ENCODE data around the gene PNLIPRP2.
A peak's percentile ranks its signal among the peaks of the same experiment; 100 is the strongest.

PNLIPRP2 gene

DNA sequence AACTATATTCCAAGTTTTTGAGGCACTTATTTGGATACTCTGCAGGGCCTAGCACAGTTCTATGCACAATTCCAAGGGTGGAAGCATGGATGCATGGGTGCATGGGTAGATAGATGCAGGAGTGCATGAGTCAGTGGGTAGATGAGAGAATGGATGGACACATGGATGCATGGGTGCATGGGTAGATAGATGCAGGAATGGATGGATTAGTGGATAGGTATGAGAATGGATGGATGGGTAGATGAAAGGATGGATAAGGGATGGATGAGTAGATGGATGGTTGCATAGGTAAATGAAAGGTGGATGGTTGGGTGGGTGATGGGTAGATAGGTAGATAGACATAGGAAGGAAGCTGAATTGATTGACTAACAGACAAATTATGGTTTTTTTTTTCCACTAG lies 15.6 kb downstream of the PNLIPRP2 start:
- H3K27me3 ChIP-seq (replicated peaks; ENCODE audit: insufficient read depth, low read length) = no peaks in the 10 kb centered on the region
- no peaks in the 10 kb centered on the region for H3K36me3 ChIP-seq (replicated peaks; ENCODE audit: insufficient read depth, low read length)
- no peaks in the 10 kb centered on the region for H3K9me3 ChIP-seq (replicated peaks; ENCODE audit: insufficient read depth, low read length)
- H3F3A ChIP-seq (ENCODE audit: insufficient read depth, low read length) = no peaks in the 10 kb centered on the region
- no peak overlapping the region for H3K4me3 ChIP-seq (ENCODE audit: low read length)
- no peak overlapping the region for H3K4me2 ChIP-seq (ENCODE audit: low read depth, low read length)
- no peaks in the 10 kb centered on the region for H3K9me2 ChIP-seq (replicated peaks; ENCODE audit: insufficient read depth, low read length)
- H3K79me2 ChIP-seq (ENCODE audit: low read length) = no peaks in the 10 kb centered on the region
- H3K27ac ChIP-seq (ENCODE audit: low read length) = no peak overlapping the region
- H3K4me1 ChIP-seq (ENCODE audit: low read length) = no peaks in the 10 kb centered on the region
- H4K20me1 ChIP-seq (ENCODE audit: insufficient read depth, low read length) = no peaks in the 10 kb centered on the region
- DNase-seq = no peak
- TF ChIP-seq, protein P1, sequence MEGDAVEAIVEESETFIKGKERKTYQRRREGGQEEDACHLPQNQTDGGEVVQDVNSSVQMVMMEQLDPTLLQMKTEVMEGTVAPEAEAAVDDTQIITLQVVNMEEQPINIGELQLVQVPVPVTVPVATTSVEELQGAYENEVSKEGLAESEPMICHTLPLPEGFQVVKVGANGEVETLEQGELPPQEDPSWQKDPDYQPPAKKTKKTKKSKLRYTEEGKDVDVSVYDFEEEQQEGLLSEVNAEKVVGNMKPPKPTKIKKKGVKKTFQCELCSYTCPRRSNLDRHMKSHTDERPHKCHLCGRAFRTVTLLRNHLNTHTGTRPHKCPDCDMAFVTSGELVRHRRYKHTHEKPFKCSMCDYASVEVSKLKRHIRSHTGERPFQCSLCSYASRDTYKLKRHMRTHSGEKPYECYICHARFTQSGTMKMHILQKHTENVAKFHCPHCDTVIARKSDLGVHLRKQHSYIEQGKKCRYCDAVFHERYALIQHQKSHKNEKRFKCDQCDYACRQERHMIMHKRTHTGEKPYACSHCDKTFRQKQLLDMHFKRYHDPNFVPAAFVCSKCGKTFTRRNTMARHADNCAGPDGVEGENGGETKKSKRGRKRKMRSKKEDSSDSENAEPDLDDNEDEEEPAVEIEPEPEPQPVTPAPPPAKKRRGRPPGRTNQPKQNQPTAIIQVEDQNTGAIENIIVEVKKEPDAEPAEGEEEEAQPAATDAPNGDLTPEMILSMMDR (IDR thresholded peaks at IDR 0.05; ENCODE audit: low read length) = no peak
- TF ChIP-seq EZH2phosphoT487 (IDR thresholded peaks at IDR 0.05; ENCODE audit: low read length) = no peak
- no peak for TF ChIP-seq EZH2 (optimal IDR thresholded peaks at IDR 0.05; ENCODE audit: low read depth, low read length)
- no peak overlapping the region for H2AFZ ChIP-seq (ENCODE audit: low read length)
- no peak overlapping the region for H3K9ac ChIP-seq (ENCODE audit: low read length)

DNA sequence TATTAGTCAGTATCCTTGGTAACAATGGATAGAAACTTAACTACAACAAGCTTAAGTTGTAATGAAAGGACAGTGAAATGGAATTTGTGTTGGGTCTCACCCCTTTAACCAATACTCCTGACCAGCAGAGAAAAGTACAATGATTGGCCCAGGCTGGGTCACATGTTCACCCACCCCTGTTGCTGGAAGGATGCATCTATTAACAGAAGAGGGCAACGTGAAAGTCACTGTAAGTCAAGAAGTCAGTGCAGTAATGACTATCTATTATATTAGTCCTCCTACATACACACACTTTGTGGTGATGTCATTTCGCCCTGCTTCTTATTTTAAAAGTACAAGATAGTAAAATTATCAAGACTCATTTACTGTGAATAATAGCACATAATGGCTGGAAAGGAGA lies 16.2 kb downstream of the PNLIPRP2 start:
- Histone ChIP-seq H3K27ac (ENCODE audit: low read length) (no peak overlapping the region), H3K9ac (ENCODE audit: low read length) (no peak overlapping the region), H3K9me3 (replicated peaks; ENCODE audit: insufficient read depth, low read length) (no peaks in the 10 kb centered on the region), H3K4me2 (ENCODE audit: low read depth, low read length) (no peak overlapping the region), H3K36me3 (replicated peaks; ENCODE audit: insufficient read depth, low read length) (no peaks in the 10 kb centered on the region), H3K27me3 (replicated peaks; ENCODE audit: insufficient read depth, low read length) (no peaks in the 10 kb centered on the region), H2AFZ (ENCODE audit: low read length) (no peak overlapping the region), H3K9me2 (replicated peaks; ENCODE audit: insufficient read depth, low read length) (no peaks in the 10 kb centered on the region), H3K4me1 (ENCODE audit: low read length) (no peaks in the 10 kb centered on the region), H3F3A (ENCODE audit: insufficient read depth, low read length) (no peaks in the 10 kb centered on the region), H4K20me1 (ENCODE audit: insufficient read depth, low read length) (no peaks in the 10 kb centered on the region), H3K79me2 (ENCODE audit: low read length) (no peaks in the 10 kb centered on the region), H3K4me3 (ENCODE audit: low read length) (no peak overlapping the region)
- TF ChIP-seq, protein P1 (IDR thresholded peaks at IDR 0.05; ENCODE audit: low read length) = no peak
- TF ChIP-seq EZH2phosphoT487 (IDR thresholded peaks at IDR 0.05; ENCODE audit: low read length) (no peak), EZH2 (optimal IDR thresholded peaks at IDR 0.05; ENCODE audit: low read depth, low read length) (no peak)
- no peak for DNase-seq

DNA sequence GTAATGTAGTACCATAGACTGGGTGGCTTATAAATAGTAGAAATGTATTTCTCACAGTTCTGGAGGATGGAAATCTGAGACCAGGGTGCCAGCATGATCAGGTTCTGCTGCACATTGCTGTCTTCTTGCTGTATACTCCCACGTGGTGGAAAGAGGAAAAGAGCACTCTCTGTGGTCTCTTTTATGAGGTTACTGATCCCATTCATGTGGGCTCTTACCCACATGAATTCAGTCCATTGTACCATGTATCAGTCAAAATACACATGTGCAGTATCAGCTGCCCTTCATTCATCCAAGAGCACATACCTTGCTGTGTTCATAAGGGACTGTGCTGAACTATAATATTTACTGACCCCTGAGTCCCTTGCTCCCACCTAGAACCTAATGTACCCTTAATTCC lies 17.1 kb downstream of the PNLIPRP2 start:
- Histone ChIP-seq H3K27me3 (replicated peaks; ENCODE audit: insufficient read depth, low read length) (no peaks in the 10 kb centered on the region), H3K79me2 (ENCODE audit: low read length) (no peaks in the 10 kb centered on the region), H3K9ac (ENCODE audit: low read length) (no peak overlapping the region), H3F3A (ENCODE audit: insufficient read depth, low read length) (no peaks in the 10 kb centered on the region), H3K4me2 (ENCODE audit: low read depth, low read length) (no peak overlapping the region), H2AFZ (ENCODE audit: low read length) (no peak overlapping the region), H3K27ac (ENCODE audit: low read length) (no peak overlapping the region), H3K9me2 (replicated peaks; ENCODE audit: insufficient read depth, low read length) (no peaks in the 10 kb centered on the region), H3K36me3 (replicated peaks; ENCODE audit: insufficient read depth, low read length) (no peaks in the 10 kb centered on the region), H3K4me3 (ENCODE audit: low read length) (no peak overlapping the region), H3K4me1 (ENCODE audit: low read length) (no peaks in the 10 kb centered on the region), H3K9me3 (replicated peaks; ENCODE audit: insufficient read depth, low read length) (no peaks in the 10 kb centered on the region), H4K20me1 (ENCODE audit: insufficient read depth, low read length) (no peaks in the 10 kb centered on the region)
- peak; percentile 44 for DNase-seq
- TF ChIP-seq EZH2phosphoT487 (IDR thresholded peaks at IDR 0.05; ENCODE audit: low read length) (no peak), EZH2 (optimal IDR thresholded peaks at IDR 0.05; ENCODE audit: low read depth, low read length) (no peak)
- TF ChIP-seq, protein P1 (IDR thresholded peaks at IDR 0.05; ENCODE audit: low read length) = no peak
